ENCODE results near the gene SERPINH1. TPM values are rescaled to one million over a fixed set of nuclear protein-coding genes. Genes with fewer than 3 reads are reported as not detected.

Gene SERPINH1
- total RNA-seq, 4 donors from 2014 or later: 134 to 847 (median 280) TPM

DNA sequence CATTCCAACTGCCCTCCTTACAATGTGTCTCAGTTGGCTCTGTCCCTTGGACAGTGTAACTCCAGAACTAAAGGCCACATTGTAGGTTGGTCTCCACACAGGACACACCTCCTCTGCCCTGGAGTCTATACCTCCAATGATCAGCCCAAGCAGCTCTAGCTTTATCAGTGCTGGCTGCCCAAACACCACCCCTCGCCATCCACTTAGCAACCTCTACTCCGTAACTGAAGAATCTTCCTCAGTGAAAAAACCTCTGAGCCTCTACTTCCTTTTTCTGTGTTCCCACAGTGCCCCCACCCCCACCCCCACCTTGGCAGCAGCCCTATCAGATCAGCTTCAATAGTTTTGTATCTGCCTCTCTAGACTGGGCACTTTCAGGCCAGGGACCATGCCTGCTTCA is 33.4 kb downstream of the SERPINH1 start:
- Histone ChIP-seq H3K27ac (no peak overlapping the region), H3K4me1 (no peaks in the 10 kb centered on the region), H3K27me3 (no peaks in the 10 kb centered on the region), H3K36me3 (no peaks in the 10 kb centered on the region), H3K9me3 (no peaks in the 10 kb centered on the region), H3K4me3 (no peak overlapping the region)
- no peak for DNase-seq
- intact Hi-C loops (cut with DNase I; ENCODE audit: low total_unique reads): no loop called here
- no peak for TF ChIP-seq POLR2A (IDR thresholded peaks at IDR 0.05)
- TF ChIP-seq, protein P1, sequence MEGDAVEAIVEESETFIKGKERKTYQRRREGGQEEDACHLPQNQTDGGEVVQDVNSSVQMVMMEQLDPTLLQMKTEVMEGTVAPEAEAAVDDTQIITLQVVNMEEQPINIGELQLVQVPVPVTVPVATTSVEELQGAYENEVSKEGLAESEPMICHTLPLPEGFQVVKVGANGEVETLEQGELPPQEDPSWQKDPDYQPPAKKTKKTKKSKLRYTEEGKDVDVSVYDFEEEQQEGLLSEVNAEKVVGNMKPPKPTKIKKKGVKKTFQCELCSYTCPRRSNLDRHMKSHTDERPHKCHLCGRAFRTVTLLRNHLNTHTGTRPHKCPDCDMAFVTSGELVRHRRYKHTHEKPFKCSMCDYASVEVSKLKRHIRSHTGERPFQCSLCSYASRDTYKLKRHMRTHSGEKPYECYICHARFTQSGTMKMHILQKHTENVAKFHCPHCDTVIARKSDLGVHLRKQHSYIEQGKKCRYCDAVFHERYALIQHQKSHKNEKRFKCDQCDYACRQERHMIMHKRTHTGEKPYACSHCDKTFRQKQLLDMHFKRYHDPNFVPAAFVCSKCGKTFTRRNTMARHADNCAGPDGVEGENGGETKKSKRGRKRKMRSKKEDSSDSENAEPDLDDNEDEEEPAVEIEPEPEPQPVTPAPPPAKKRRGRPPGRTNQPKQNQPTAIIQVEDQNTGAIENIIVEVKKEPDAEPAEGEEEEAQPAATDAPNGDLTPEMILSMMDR (IDR thresholded peaks at IDR 0.05): no peak

DNA sequence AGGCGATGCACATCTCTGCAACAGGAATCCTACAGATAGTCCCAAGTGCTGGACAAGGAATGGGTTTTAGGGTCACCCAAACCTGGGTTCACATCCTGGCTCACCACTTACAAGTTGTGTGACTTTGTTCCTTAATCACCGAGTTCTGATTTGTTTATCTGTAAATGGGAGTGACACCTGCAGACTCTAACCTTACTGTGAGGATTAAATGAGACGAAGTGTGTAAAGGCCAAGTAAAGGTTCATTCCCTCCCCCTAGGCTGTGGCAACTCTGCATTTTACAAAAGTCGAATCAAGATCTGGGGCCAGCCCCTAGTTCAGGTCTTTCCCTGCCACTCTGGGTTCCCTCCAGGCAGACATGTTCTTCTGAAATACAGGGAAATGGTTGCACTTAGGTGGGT is 34.9 kb downstream of the SERPINH1 start:
- no peak for DNase-seq
- no peaks in the 10 kb centered on the region for H3K27me3 ChIP-seq
- no peak overlapping the region for H3K4me3 ChIP-seq
- no peaks in the 10 kb centered on the region for H3K4me1 ChIP-seq
- TF ChIP-seq, protein P1 (IDR thresholded peaks at IDR 0.05): no peak
- TF ChIP-seq POLR2A (IDR thresholded peaks at IDR 0.05): no peak
- no peak overlapping the region for H3K27ac ChIP-seq
- no peaks in the 10 kb centered on the region for H3K36me3 ChIP-seq
- intact Hi-C loops (cut with DNase I; ENCODE audit: low total_unique reads): no loop called here
- no peaks in the 10 kb centered on the region for H3K9me3 ChIP-seq

DNA sequence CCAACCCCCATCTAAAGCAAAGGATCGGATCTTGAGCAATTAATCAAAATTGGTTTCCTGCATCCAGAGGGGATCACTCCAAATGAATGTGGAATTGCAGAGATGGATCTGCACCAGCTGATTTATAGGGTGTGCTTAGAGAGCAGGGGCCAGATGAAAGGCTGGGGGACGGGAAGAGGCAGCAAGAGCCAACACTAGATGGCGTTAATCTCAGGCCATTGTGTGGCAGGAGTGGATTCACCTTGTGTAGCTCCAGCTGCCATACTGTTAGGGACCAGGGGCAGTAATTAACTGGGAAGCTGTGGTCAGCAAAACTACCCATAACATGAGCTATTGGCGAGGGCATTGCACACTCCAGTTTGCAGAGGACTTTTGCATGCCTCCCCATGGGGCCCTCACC is 35.6 kb downstream of the SERPINH1 start:
- no peaks in the 10 kb centered on the region for H3K4me1 ChIP-seq
- H3K27me3 ChIP-seq: no peaks in the 10 kb centered on the region
- no peak for DNase-seq
- no peak overlapping the region for H3K27ac ChIP-seq
- TF ChIP-seq POLR2A (IDR thresholded peaks at IDR 0.05): no peak
- TF ChIP-seq, protein P1 (IDR thresholded peaks at IDR 0.05): no peak
- no peaks in the 10 kb centered on the region for H3K36me3 ChIP-seq
- intact Hi-C loops (cut with DNase I; ENCODE audit: low total_unique reads): no loop called here
- H3K4me3 ChIP-seq: no peak overlapping the region
- no peaks in the 10 kb centered on the region for H3K9me3 ChIP-seq

DNA sequence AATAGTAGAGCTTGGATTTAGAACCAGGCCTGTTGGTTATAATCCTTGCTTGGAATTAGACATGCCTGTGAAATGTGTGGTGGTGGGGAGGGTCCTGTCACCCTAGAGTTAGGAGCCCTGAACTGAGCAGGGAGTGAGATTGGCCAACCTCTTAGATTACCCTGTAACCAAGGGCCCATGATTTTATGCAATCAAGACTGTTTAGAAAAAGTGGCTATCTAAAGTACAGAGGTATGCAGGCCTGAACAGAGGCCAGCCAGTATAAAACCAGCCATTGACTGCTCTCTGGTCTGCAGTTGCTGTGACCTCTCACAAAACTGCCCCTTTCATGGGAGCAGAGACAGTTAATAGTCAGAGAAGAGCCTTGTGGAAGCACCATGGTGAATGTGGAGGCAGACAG is 36.2 kb downstream of the SERPINH1 start:
- intact Hi-C loops (cut with DNase I; ENCODE audit: low total_unique reads): no loop called here
- Histone ChIP-seq H3K4me3 (no peak overlapping the region), H3K27me3 (no peaks in the 10 kb centered on the region), H3K4me1 (no peaks in the 10 kb centered on the region), H3K36me3 (no peaks in the 10 kb centered on the region), H3K27ac (no peak overlapping the region), H3K9me3 (no peaks in the 10 kb centered on the region)
- DNase-seq: no peak
- TF ChIP-seq, protein P1 (IDR thresholded peaks at IDR 0.05): no peak
- TF ChIP-seq POLR2A (IDR thresholded peaks at IDR 0.05): no peak

DNA sequence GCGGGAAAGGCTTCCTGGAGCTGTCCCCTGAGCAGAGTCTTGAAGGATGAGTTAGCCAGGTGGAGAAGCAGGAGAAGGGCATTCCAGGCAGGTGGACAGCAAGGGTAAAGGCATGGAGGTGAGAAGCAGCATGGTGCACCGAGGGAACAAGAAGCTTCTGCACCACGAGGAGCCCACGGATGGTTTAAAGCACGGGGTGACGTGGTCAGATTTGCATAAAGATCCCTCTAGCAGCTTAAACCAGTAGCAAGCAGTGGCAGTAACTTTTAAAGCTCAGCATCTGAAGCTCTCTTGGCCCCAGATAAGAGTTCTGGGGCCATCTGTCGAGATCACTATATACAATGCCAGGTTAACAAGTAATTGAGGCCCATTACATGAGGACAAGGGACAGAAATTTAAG is 36.8 kb downstream of the SERPINH1 start:
- intact Hi-C loops (cut with DNase I; ENCODE audit: low total_unique reads): no loop called here

More for the DNA sequence above, 36.8 kb downstream of the SERPINH1 start:
- no peak for DNase-seq
- Histone ChIP-seq H3K4me3 (no peak overlapping the region), H3K9me3 (no peaks in the 10 kb centered on the region), H3K4me1 (no peaks in the 10 kb centered on the region), H3K27ac (no peak overlapping the region), H3K27me3 (no peaks in the 10 kb centered on the region), H3K36me3 (no peaks in the 10 kb centered on the region)
- TF ChIP-seq, protein P1 (IDR thresholded peaks at IDR 0.05): no peak
- no peak for TF ChIP-seq POLR2A (IDR thresholded peaks at IDR 0.05)

Data from uterus (tissue), 4 donors.